Testis (tissue), 2 donors: Measurements from ENCODE around the gene CCKAR.

ENCODE experiments used
- POLR2A ChIP-seq: fragments of 450-650 bp; IDR thresholded peaks from one replicate; pipeline ENCODE4 v1.6.1; 2017; ENCODE audit warnings: antibody characterized with exemption, mild to moderate bottlenecking, moderate library complexity
- TF ChIP-seq, protein P1 (sequence below), 3 experiments: fragments of 450-650 bp in 2 of 3; fragments of 200-600 bp in 1 of 3; sonication (generic) in 1 of 3; IDR thresholded peaks; one replicate each; pipeline ENCODE4 v1.5.1; 2016 to 2019; ENCODE audit warnings: antibody characterized with exemption in 3 of 3, mild to moderate bottlenecking in 2 of 3, moderate library complexity in 1 of 3

DNA sequence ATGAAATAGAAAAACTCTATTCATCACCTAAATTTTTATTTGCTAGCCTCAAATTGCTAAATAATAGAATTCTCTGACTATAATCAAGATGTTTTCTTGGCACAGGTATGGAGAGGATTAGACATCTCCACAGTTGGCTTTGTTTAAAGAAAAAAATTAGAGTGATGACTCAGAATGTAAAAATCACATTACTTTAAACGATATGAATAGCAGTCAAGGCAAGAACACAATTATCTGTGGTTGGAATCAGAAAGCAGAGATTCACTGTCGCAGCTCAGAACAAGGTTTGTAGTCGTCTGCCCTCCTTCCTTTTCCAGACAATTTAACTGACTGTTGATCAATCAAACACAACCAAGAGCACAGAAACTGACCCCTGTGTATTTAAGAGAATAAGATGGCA, 32.2 kb upstream of the CCKAR start:
- TF ChIP-seq POLR2A = no peak
- TF ChIP-seq, protein P1, sequence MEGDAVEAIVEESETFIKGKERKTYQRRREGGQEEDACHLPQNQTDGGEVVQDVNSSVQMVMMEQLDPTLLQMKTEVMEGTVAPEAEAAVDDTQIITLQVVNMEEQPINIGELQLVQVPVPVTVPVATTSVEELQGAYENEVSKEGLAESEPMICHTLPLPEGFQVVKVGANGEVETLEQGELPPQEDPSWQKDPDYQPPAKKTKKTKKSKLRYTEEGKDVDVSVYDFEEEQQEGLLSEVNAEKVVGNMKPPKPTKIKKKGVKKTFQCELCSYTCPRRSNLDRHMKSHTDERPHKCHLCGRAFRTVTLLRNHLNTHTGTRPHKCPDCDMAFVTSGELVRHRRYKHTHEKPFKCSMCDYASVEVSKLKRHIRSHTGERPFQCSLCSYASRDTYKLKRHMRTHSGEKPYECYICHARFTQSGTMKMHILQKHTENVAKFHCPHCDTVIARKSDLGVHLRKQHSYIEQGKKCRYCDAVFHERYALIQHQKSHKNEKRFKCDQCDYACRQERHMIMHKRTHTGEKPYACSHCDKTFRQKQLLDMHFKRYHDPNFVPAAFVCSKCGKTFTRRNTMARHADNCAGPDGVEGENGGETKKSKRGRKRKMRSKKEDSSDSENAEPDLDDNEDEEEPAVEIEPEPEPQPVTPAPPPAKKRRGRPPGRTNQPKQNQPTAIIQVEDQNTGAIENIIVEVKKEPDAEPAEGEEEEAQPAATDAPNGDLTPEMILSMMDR (IDR thresholded peaks at IDR 0.05) = no peak
